Measurements from ENCODE around the gene FAM20B.

GRCh38 chr1:179079113-179079761 lies 53.5 kb downstream of the FAM20B start:
- TF ChIP-seq POLR2AphosphoS5 (IDR thresholded peaks at IDR 0.05; ENCODE audit: low read depth): no peak
- TF ChIP-seq, protein P1, sequence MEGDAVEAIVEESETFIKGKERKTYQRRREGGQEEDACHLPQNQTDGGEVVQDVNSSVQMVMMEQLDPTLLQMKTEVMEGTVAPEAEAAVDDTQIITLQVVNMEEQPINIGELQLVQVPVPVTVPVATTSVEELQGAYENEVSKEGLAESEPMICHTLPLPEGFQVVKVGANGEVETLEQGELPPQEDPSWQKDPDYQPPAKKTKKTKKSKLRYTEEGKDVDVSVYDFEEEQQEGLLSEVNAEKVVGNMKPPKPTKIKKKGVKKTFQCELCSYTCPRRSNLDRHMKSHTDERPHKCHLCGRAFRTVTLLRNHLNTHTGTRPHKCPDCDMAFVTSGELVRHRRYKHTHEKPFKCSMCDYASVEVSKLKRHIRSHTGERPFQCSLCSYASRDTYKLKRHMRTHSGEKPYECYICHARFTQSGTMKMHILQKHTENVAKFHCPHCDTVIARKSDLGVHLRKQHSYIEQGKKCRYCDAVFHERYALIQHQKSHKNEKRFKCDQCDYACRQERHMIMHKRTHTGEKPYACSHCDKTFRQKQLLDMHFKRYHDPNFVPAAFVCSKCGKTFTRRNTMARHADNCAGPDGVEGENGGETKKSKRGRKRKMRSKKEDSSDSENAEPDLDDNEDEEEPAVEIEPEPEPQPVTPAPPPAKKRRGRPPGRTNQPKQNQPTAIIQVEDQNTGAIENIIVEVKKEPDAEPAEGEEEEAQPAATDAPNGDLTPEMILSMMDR (conservative IDR thresholded peaks at IDR 0.05; ENCODE audit: low read depth in 2 of 2): peak; percentile 77 to 85
- TF ChIP-seq EZH2phosphoT487 (IDR thresholded peaks at IDR 0.05; ENCODE audit: unreplicated experiment): no peak
- no peak for TF ChIP-seq EZH2 (IDR thresholded peaks at IDR 0.05; ENCODE audit: low read depth, unreplicated experiment)
- no peak for TF ChIP-seq NANOG (IDR thresholded peaks at IDR 0.05; ENCODE audit: borderline replicate concordance)
- TF ChIP-seq JUNB (IDR thresholded peaks at IDR 0.05; ENCODE audit: unreplicated experiment): no peak
- no peak for TF ChIP-seq REST (IDR thresholded peaks at IDR 0.05; ENCODE audit: unreplicated experiment)
- TF ChIP-seq ZNF462 (CRISPR knock-in tag; IDR thresholded peaks at IDR 0.05): no peak
- no peak for TF ChIP-seq ZNF114 (CRISPR knock-in tag; IDR thresholded peaks at IDR 0.05)
- TF ChIP-seq, protein P2, sequence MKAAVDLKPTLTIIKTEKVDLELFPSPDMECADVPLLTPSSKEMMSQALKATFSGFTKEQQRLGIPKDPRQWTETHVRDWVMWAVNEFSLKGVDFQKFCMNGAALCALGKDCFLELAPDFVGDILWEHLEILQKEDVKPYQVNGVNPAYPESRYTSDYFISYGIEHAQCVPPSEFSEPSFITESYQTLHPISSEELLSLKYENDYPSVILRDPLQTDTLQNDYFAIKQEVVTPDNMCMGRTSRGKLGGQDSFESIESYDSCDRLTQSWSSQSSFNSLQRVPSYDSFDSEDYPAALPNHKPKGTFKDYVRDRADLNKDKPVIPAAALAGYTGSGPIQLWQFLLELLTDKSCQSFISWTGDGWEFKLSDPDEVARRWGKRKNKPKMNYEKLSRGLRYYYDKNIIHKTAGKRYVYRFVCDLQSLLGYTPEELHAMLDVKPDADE (IDR thresholded peaks at IDR 0.05): no peak
- no peak for TF ChIP-seq CREB1 (CRISPR knock-in tag; IDR thresholded peaks at IDR 0.05; ENCODE audit: low read depth)
- TF ChIP-seq STAT1 (IDR thresholded peaks at IDR 0.05; ENCODE audit: unreplicated experiment): no peak

All from GM23338 (cell line).